K562 (cell line): Measurements from ENCODE around the gene RDH11. TPM values are rescaled to one million over a fixed set of nuclear protein-coding genes. Genes with fewer than 3 reads are reported as not detected.

Experiments
- ATAC-seq: fragments of 200-7000 bp; cut with Tn5 transposase; 3 replicates; pipeline ENCODE4 v1.9.1; 2020; ENCODE audit warnings: moderate library complexity
- BruUV-seq: library from RNA; stranded (reverse); fragments of 400-500 nt; replicated peaks from 2 replicates; lab custom pipeline; 2021; lab: Mats Ljungman, UMichigan
- CTCF ChIA-PET: fragments of 300-600 bp; formaldehyde crosslinking; extraction: SDS; loops from one replicate; lab custom pipeline; 2021; ENCODE audit warnings: low intra/inter-chr PET ratio; lab: Yijun Ruan, JAX
- POLR2A ChIA-PET: fragments of 300-600, 350-650 bp; sonication (Branson Sonifier 250); formaldehyde crosslinking; extraction: SDS; loops from one replicate; lab custom pipeline; 2021; ENCODE audit warnings: antibody characterized with exemption, inconsistent platforms; lab: Yijun Ruan, JAX
- DNase-seq, 4 experiments: peaks; one replicate each; pipeline versions ENCODE4 v3.0.0 to v3.0.0-alpha.2; 2011 to 2018; ENCODE audit warnings: low spot score in 3 of 4, mixed read lengths in 3 of 4; ENCODE audit errors: extremely low read depth in 1 of 4
- FAIRE-seq: peaks from 2 replicates; lab custom pipeline; 2011; peaks lifted over from hg19 to GRCh38; lab: Jason Lieb, UNC
- H2AFZ ChIP-seq: 2 replicates; pipeline ENCODE4 v1.6.0; 2011; ENCODE audit warnings: low read depth, low read length, control low read depth, inconsistent platforms
- H3K27ac ChIP-seq: fragments of 200-600 bp; 3 replicates; pipeline ENCODE4 v1.8.0; 2011; ENCODE audit warnings: low read depth, mild to moderate bottlenecking, control low read depth, inconsistent platforms, low read length, moderate library complexity, mixed read lengths; ENCODE audit errors: extremely low read depth
- H3K27me3 ChIP-seq, 2 experiments: fragments of 300-600 bp in 1 of 2; 2 replicates in 1 of 2; 3 replicates in 1 of 2; pipeline versions ENCODE4 v1.6.0 to v1.8.0; 2011; ENCODE audit warnings: inconsistent platforms in 2 of 2, low read length in 2 of 2, mild to moderate bottlenecking in 1 of 2, mixed read lengths in 1 of 2, moderate library complexity in 1 of 2; ENCODE audit not compliant: control insufficient read depth in 2 of 2, insufficient read depth in 2 of 2
- H3K36me3 ChIP-seq: fragments of 300-600 bp; 3 replicates; pipeline ENCODE4 v1.8.0; 2011; ENCODE audit warnings: mild to moderate bottlenecking, low read length, inconsistent platforms; ENCODE audit not compliant: control insufficient read depth, insufficient read depth
- H3K4me1 ChIP-seq, 2 experiments: fragments of 200-600 bp in 1 of 2; replicated peaks in 1 of 2; 2 replicates in 1 of 2; 3 replicates in 1 of 2; pipeline versions ENCODE4 v1.5.1 to v1.8.0; 2011; ENCODE audit warnings: inconsistent platforms in 2 of 2, low read length in 2 of 2, mild to moderate bottlenecking in 1 of 2, mixed read lengths in 1 of 2, moderate library complexity in 1 of 2; ENCODE audit not compliant: control insufficient read depth in 2 of 2, insufficient read depth in 2 of 2
- H3K4me2 ChIP-seq: 2 replicates; pipeline ENCODE4 v1.6.1; 2011; ENCODE audit warnings: low read length, control low read depth, inconsistent platforms, mixed read lengths; ENCODE audit not compliant: insufficient read depth
- H3K4me3 ChIP-seq: fragments of 200-600 bp; sonication (generic), shearing (Covaris generic); 2 replicates; pipeline ENCODE4 v1.5.1; 2016; ENCODE audit warnings: control low read depth, inconsistent platforms
- H3K79me2 ChIP-seq: fragments of 200-600 bp; 3 replicates; pipeline ENCODE4 v1.8.0; 2011; ENCODE audit warnings: low read length, inconsistent platforms; ENCODE audit not compliant: control insufficient read depth, insufficient read depth
- H3K9ac ChIP-seq, 2 experiments: 2 replicates each; pipeline versions ENCODE4 v1.6.0 to v1.6.1; 2011; ENCODE audit warnings: low read depth in 2 of 2, low read length in 2 of 2, control low read depth in 1 of 2, inconsistent platforms in 1 of 2, mild to moderate bottlenecking in 1 of 2, mixed read lengths in 1 of 2; ENCODE audit not compliant: insufficient read depth in 1 of 2
- H3K9me1 ChIP-seq: one replicate; pipeline ENCODE4 v1.6.0; 2011; ENCODE audit warnings: inconsistent platforms, mild to moderate bottlenecking, low read length, moderate library complexity; ENCODE audit not compliant: control insufficient read depth, insufficient read depth
- H3K9me3 ChIP-seq: replicated peaks from 2 replicates; pipeline ENCODE4 v1.5.1; 2011; ENCODE audit warnings: low read depth, low read length, inconsistent platforms; ENCODE audit not compliant: control insufficient read depth, insufficient read depth
- H4K20me1 ChIP-seq: replicated peaks from 2 replicates; pipeline ENCODE4 v1.6.1; 2011; ENCODE audit warnings: low read length, inconsistent platforms, mixed read lengths; ENCODE audit not compliant: control insufficient read depth, insufficient read depth
- ARNT ChIP-seq, 2 experiments: fragments of 450-650 bp; IDR thresholded peaks; 2 replicates each; pipeline ENCODE4 v1.6.1; 2016; ENCODE audit warnings: mild to moderate bottlenecking in 1 of 2
- BMI1 ChIP-seq: fragments of 150-350 bp; IDR thresholded peaks from 2 replicates; pipeline ENCODE4 v1.6.1; 2014; ENCODE audit warnings: low read length
- ELF4 ChIP-seq: fragments of 450-650 bp; formaldehyde crosslinking; IDR thresholded peaks from 2 replicates; pipeline ENCODE4 v1.4.0; 2022; ENCODE audit warnings: missing genetic modification characterization
- HDAC1 ChIP-seq, 2 experiments: fragments of 450-650 bp; IDR thresholded peaks; 2 replicates each; pipeline ENCODE4 v1.6.1; 2016 to 2017; ENCODE audit warnings: inconsistent platforms in 1 of 2, mild to moderate bottlenecking in 1 of 2, moderate library complexity in 1 of 2
- KAT8 ChIP-seq: fragments of 450-650 bp; IDR thresholded peaks from 2 replicates; pipeline ENCODE4 v1.6.1; 2016; ENCODE audit warnings: low read depth, mild to moderate bottlenecking
- NFE2 ChIP-seq: IDR thresholded peaks from 2 replicates; pipeline ENCODE4 v1.6.1; 2014; ENCODE audit warnings: antibody characterized with exemption, low read depth
- PHTF2 ChIP-seq: fragments of 250-450 bp; sonication (Bioruptor Pico); IDR thresholded peaks from 2 replicates; pipeline ENCODE4 v1.5.0; 2021; ENCODE audit warnings: mild to moderate bottlenecking
- SLC30A9 ChIP-seq: fragments of 250-450 bp; sonication (Bioruptor Pico); IDR thresholded peaks from 2 replicates; pipeline ENCODE4 v1.8.0; 2022; ENCODE audit warnings: mild to moderate bottlenecking, moderate library complexity
- SREBF2 ChIP-seq: sonication (generic); formaldehyde crosslinking; IDR thresholded peaks from 2 replicates; pipeline ENCODE4 v1.4.0; 2020; ENCODE audit warnings: mild to moderate bottlenecking, missing genetic modification reagents
- ZKSCAN1 ChIP-seq: fragments of 150-350 bp; IDR thresholded peaks from 2 replicates; pipeline ENCODE4 v1.6.1; 2016; ENCODE audit warnings: low read depth, low read length
- ZKSCAN8 ChIP-seq: fragments of 200-800 bp; sonication (Bioruptor generic); IDR thresholded peaks from 2 replicates; pipeline ENCODE4 v1.6.1; 2016; ENCODE audit warnings: missing genetic modification characterization, missing compliant biosample characterization
- ZNF24 ChIP-seq: fragments of 450-650 bp; IDR thresholded peaks from 2 replicates; pipeline ENCODE4 v1.6.1; 2016
- ZNF589 ChIP-seq: fragments of 200-800 bp; sonication (Bioruptor generic); IDR thresholded peaks from 2 replicates; pipeline ENCODE4 v1.6.1; 2016; ENCODE audit warnings: low read depth, missing genetic modification characterization, missing compliant biosample characterization
- WGBS: fragments of 100-300 bp; shearing (Covaris generic); methylation state at CpG from one replicate; pipeline ENCODE4 v1.1.6; 2016; ENCODE audit warnings: low coverage, mixed read lengths; ENCODE audit not compliant: insufficient coverage; ENCODE audit errors: missing lambda C conversion rate; 5-methylcytosine and 5-hydroxymethylcytosine counted together
- in situ Hi-C: fragments of 300-500 bp; cut with MboI; formaldehyde crosslinking; loops from 4 replicates; pipeline ENCODE4 v1.15.0; 2018; ENCODE audit warnings: inconsistent platforms, mixed read lengths
- intact Hi-C: fragments of 100-400 bp; cut with micrococcal nuclease; formaldehyde crosslinking; loops from 2 replicates; pipeline ENCODE4 v1.14.2; 2022
- polyA plus RNA-seq, 8 experiments: library from polyadenylated mRNA; depleted of rRNA in 4 of 8; stranded (reverse) in 5 of 8; unstranded in 3 of 8; fragments of >200 nt; fragmentation: Nextera tagmentation in 2 of 8; fragmentation: Illumina TruSeq in 1 of 8; extraction: Ambion mirVana in 2 of 8; extraction: Trizol in 1 of 8; gene quantifications; 2 replicates each; pipeline versions ENCODE4 v1.2.1 to v1.2.3, GENCODE V29; 2011 to 2014; ENCODE audit warnings: inconsistent platforms in 1 of 8, missing spikeins in 1 of 8
- total RNA-seq, 7 experiments: library from RNA; depleted of rRNA in 6 of 7; stranded (reverse); fragments of >200 nt in 6 of 7; fragmentation: Illumina TruSeq in 2 of 7; extraction: Trizol in 2 of 7; gene quantifications; 2 replicates each; pipeline versions ENCODE4 v1.2.1 to v1.2.3, GENCODE V29; 2011 to 2021; ENCODE audit warnings: low replicate concordance in 1 of 7
- TF ChIP-seq, protein P1 (sequence below): fragments of 450-650 bp; IDR thresholded peaks from 2 replicates; pipeline ENCODE4 v1.6.1; 2018; ENCODE audit not compliant: partially characterized antibody
- TF ChIP-seq, protein P2 (sequence below): IDR thresholded peaks from 2 replicates; pipeline ENCODE4 v1.6.1; 2016; ENCODE audit warnings: missing genetic modification characterization, missing compliant biosample characterization
- TF ChIP-seq, protein P3 (sequence below), 2 experiments: fragments of 450-650 bp in 1 of 2; sonication (generic) in 1 of 2; formaldehyde crosslinking; conservative IDR thresholded peaks; 2 replicates each; pipeline versions ENCODE4 v1.4.0 to v1.8.1; 2020 to 2022; ENCODE audit warnings: mild to moderate bottlenecking in 1 of 2, missing genetic modification reagents in 1 of 2
- TF ChIP-seq, protein P4 (sequence below): sonication (generic); formaldehyde crosslinking; IDR thresholded peaks from 2 replicates; pipeline ENCODE4 v1.8.1; 2022; ENCODE audit warnings: missing genetic modification reagents

Gene RDH11
- total and polyA plus RNA-seq, 9 of the 15 experiments (the other 6 are each of a cell fraction or from before 2014, with no cell fraction given), result 50.6 to 172 (median 70.5) TPM

DNA sequence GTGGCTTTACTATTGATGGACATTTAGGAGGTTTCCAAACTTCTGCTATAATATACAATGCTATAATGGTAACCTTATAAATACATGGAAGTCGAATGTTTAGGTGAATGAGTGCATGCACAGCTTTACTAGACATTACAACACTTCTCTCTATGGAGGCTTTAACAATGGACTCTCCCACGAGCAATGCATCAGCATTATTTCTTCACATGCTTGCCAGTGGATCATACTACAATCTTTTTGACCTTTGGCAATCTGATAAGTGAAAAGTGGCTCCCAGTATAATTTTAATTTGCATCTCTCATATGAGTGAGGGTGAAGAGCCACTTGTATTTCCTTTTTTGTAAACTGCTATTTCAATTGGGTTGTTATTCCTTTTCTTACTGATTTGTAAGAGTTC, 24.3 kb upstream of the RDH11 start:
- WGBS, result 0% methylated on average over 2 of the region's 2 CpGs
- BruUV-seq, result no TSS peak
- Histone ChIP-seq H2AFZ (no peak overlapping the region), H3K9me1 (no peaks in the 10 kb centered on the region), H3K9me3 (no peaks in the 10 kb centered on the region), H3K4me3 (no peak overlapping the region), H3K36me3 (no peaks in the 10 kb centered on the region), H3K9ac (no peak overlapping the region), H3K79me2 (no peaks in the 10 kb centered on the region), H3K4me1 (peaks cover 3 to 10% of the 10 kb centered on the region in 2 experiments; a peak in 3 of 5 replicates), H3K27me3 (no peaks in the 10 kb centered on the region), H3K4me2 (no peak overlapping the region), H3K27ac (no peak overlapping the region), H4K20me1 (no peaks in the 10 kb centered on the region)
- intact Hi-C loops (no loop called here), in situ Hi-C loops (no loop called here)
- CTCF ChIA-PET, result no interaction called here
- TF ChIP-seq SLC30A9 (CRISPR knock-in tag) (no peak), KAT8 (no peak), PHTF2 (CRISPR knock-in tag) (no peak), BMI1 (no peak), ZKSCAN1 (no peak), SREBF2 (CRISPR knock-in tag) (no peak), HDAC1 (IDR thresholded peaks at IDR 0.05) (no peak), NFE2 (peak; percentile 64), ELF4 (no peak), ZNF24 (0 out of 2 replicates have a peak, but pooled peaks have one; percentile 19), ARNT (IDR thresholded peaks at IDR 0.05) (no peak), ZNF589 (CRISPR knock-in tag) (no peak), ZKSCAN8 (CRISPR knock-in tag) (no peak)
- TF ChIP-seq, protein P1, sequence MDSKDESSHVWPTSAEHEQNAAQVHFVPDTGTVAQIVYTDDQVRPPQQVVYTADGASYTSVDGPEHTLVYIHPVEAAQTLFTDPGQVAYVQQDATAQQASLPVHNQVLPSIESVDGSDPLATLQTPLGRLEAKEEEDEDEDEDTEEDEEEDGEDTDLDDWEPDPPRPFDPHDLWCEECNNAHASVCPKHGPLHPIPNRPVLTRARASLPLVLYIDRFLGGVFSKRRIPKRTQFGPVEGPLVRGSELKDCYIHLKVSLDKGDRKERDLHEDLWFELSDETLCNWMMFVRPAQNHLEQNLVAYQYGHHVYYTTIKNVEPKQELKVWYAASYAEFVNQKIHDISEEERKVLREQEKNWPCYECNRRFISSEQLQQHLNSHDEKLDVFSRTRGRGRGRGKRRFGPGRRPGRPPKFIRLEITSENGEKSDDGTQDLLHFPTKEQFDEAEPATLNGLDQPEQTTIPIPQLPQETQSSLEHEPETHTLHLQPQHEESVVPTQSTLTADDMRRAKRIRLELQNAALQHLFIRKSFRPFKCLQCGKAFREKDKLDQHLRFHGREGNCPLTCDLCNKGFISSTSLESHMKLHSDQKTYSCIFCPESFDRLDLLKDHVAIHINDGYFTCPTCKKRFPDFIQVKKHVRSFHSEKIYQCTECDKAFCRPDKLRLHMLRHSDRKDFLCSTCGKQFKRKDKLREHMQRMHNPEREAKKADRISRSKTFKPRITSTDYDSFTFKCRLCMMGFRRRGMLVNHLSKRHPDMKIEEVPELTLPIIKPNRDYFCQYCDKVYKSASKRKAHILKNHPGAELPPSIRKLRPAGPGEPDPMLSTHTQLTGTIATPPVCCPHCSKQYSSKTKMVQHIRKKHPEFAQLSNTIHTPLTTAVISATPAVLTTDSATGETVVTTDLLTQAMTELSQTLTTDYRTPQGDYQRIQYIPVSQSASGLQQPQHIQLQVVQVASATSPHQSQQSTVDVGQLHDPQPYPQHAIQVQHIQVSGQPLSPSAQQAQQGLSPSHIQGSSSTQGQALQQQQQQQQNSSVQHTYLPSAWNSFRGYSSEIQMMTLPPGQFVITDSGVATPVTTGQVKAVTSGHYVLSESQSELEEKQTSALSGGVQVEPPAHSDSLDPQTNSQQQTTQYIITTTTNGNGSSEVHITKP, result peak; percentile 26
- TF ChIP-seq, protein P2, sequence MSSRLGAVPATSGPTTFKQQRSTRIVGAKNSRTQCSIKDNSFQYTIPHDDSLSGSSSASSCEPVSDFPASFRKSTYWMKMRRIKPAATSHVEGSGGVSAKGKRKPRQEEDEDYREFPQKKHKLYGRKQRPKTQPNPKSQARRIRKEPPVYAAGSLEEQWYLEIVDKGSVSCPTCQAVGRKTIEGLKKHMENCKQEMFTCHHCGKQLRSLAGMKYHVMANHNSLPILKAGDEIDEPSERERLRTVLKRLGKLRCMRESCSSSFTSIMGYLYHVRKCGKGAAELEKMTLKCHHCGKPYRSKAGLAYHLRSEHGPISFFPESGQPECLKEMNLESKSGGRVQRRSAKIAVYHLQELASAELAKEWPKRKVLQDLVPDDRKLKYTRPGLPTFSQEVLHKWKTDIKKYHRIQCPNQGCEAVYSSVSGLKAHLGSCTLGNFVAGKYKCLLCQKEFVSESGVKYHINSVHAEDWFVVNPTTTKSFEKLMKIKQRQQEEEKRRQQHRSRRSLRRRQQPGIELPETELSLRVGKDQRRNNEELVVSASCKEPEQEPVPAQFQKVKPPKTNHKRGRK (tag), result no peak
- TF ChIP-seq, protein P3, sequence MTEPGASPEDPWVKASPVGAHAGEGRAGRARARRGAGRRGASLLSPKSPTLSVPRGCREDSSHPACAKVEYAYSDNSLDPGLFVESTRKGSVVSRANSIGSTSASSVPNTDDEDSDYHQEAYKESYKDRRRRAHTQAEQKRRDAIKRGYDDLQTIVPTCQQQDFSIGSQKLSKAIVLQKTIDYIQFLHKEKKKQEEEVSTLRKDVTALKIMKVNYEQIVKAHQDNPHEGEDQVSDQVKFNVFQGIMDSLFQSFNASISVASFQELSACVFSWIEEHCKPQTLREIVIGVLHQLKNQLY (CRISPR knock-in tag; conservative IDR thresholded peaks at IDR 0.05), result no peak
- TF ChIP-seq, protein P4, sequence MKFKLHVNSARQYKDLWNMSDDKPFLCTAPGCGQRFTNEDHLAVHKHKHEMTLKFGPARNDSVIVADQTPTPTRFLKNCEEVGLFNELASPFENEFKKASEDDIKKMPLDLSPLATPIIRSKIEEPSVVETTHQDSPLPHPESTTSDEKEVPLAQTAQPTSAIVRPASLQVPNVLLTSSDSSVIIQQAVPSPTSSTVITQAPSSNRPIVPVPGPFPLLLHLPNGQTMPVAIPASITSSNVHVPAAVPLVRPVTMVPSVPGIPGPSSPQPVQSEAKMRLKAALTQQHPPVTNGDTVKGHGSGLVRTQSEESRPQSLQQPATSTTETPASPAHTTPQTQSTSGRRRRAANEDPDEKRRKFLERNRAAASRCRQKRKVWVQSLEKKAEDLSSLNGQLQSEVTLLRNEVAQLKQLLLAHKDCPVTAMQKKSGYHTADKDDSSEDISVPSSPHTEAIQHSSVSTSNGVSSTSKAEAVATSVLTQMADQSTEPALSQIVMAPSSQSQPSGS (CRISPR knock-in tag), result no peak
- FAIRE-seq (no peak), DNase-seq (no peak), ATAC-seq (no peak)
- POLR2A ChIA-PET, result no interaction called here
